ENCODE measurements around the gene ATP6V1G1. TPM values are rescaled to one million over a fixed set of nuclear protein-coding genes. Genes with fewer than 3 reads are reported as not detected.

ATP6V1G1 gene
- total RNA-seq, 1 experiment from 2014 or later = 90.6 TPM

GRCh38 chr9:114555696-114556095 lies 31.9 kb upstream of the ATP6V1G1 start:
- no TSS peak for BruUV-seq (replicated peaks)
- no peak for DNase-seq
- CTCF ChIA-PET = no interaction called here

GRCh38 chr9:114558027-114558675 lies 29.4 kb upstream of the ATP6V1G1 start:
- Histone ChIP-seq H2AFZ (peak overlapping the region; percentile 64; the same call in 1 of the 2 replicates), H3F3A (ENCODE audit: insufficient read depth, low read depth) (peaks cover 16% of the 10 kb centered on the region), H3K79me2 (ENCODE audit: low read depth) (no peaks in the 10 kb centered on the region), H3K4me2 (peak overlapping the region; percentile 56), H3K27me3 (ENCODE audit: insufficient read depth, low read depth) (no peaks in the 10 kb centered on the region), H3K27ac (peak overlapping the region; percentile 76), H3K36me3 (ENCODE audit: low read depth) (no peaks in the 10 kb centered on the region), H3K4me3 (no peak overlapping the region; the same call in 1 of the 2 replicates), H3K9me2 (ENCODE audit: insufficient read depth) (no peaks in the 10 kb centered on the region), H4K20me1 (ENCODE audit: insufficient read depth) (no peaks in the 10 kb centered on the region), H3K9me3 (ENCODE audit: insufficient read depth, low read depth) (no peaks in the 10 kb centered on the region), H3K4me1 (replicated peaks; ENCODE audit: insufficient read depth) (peaks cover 22% of the 10 kb centered on the region)
- BruUV-seq (replicated peaks) = no TSS peak
- TF ChIP-seq CTCF (conservative IDR thresholded peaks at IDR 0.05) (no peak), EZH2 (IDR thresholded peaks at IDR 0.05; ENCODE audit: low read depth) (no peak)
- intact Hi-C loops (cut with micrococcal nuclease; ENCODE audit: unreplicated experiment) = no loop called here
- CTCF ChIA-PET = no interaction called here
- POLR2A ChIA-PET (ENCODE audit: unreplicated experiment) = no interaction called here
- DNase-seq = peak; percentile 17 to 77

More at GRCh38 chr9:114555696-114556095, 31.9 kb upstream of the ATP6V1G1 start:
- Histone ChIP-seq H3K4me3 (no peak overlapping the region), H3K9me3 (ENCODE audit: insufficient read depth, low read depth) (no peaks in the 10 kb centered on the region), H2AFZ (no peak overlapping the region), H3K27me3 (ENCODE audit: insufficient read depth, low read depth) (no peaks in the 10 kb centered on the region), H3K36me3 (ENCODE audit: low read depth) (no peaks in the 10 kb centered on the region), H3K9me2 (ENCODE audit: insufficient read depth) (no peaks in the 10 kb centered on the region), H3K79me2 (ENCODE audit: low read depth) (no peaks in the 10 kb centered on the region), H3K4me1 (replicated peaks; ENCODE audit: insufficient read depth) (peaks cover 44% of the 10 kb centered on the region), H3K27ac (no peak overlapping the region), H4K20me1 (ENCODE audit: insufficient read depth) (no peaks in the 10 kb centered on the region), H3F3A (ENCODE audit: insufficient read depth, low read depth) (peaks cover 30% of the 10 kb centered on the region), H3K4me2 (no peak overlapping the region)
- intact Hi-C loops (cut with micrococcal nuclease; ENCODE audit: unreplicated experiment) = no loop called here
- POLR2A ChIA-PET (ENCODE audit: unreplicated experiment) = interaction anchor here (0.6 kb wide), 1 partner anchor 32 kb away, joined by 7 read pairs; no protein-coding TSS in a partner anchor
- TF ChIP-seq EZH2 (IDR thresholded peaks at IDR 0.05; ENCODE audit: low read depth) (no peak), CTCF (conservative IDR thresholded peaks at IDR 0.05) (no peak)

- intact Hi-C loops (cut with micrococcal nuclease; ENCODE audit: unreplicated experiment) = no loop called here
- Histone ChIP-seq H3K27me3 (ENCODE audit: insufficient read depth, low read depth) (no peaks in the 10 kb centered on the region), H3K9me2 (ENCODE audit: insufficient read depth) (no peaks in the 10 kb centered on the region), H3K4me2 (no peak overlapping the region), H3K27ac (no peak overlapping the region), H2AFZ (no peak overlapping the region), H3K79me2 (ENCODE audit: low read depth) (no peaks in the 10 kb centered on the region), H3K4me1 (replicated peaks; ENCODE audit: insufficient read depth) (peaks cover 16% of the 10 kb centered on the region), H3K9me3 (ENCODE audit: insufficient read depth, low read depth) (no peaks in the 10 kb centered on the region), H3K36me3 (ENCODE audit: low read depth) (no peaks in the 10 kb centered on the region), H3K4me3 (no peak overlapping the region), H4K20me1 (ENCODE audit: insufficient read depth) (no peaks in the 10 kb centered on the region), H3F3A (ENCODE audit: insufficient read depth, low read depth) (peaks cover 15% of the 10 kb centered on the region; the same call in 1 of the 2 replicates)
- no peak for TF ChIP-seq CTCF (conservative IDR thresholded peaks at IDR 0.05)
- no peak for TF ChIP-seq EZH2 (IDR thresholded peaks at IDR 0.05; ENCODE audit: low read depth)
- CTCF ChIA-PET = no interaction called here
- BruUV-seq (replicated peaks) = no TSS peak
- POLR2A ChIA-PET (ENCODE audit: unreplicated experiment) = interaction anchor here (0.7 kb wide), 1 partner anchor 8 kb away, joined by 8 read pairs; no protein-coding TSS in a partner anchor
- DNase-seq = no peak
These were observed 27.6 kb upstream of the ATP6V1G1 start for GRCh38 chr9:114559830-114560513.

All from PC-9 (cell line).